Upper lobe of left lung (tissue), 4 donors: Measurements from ENCODE around the gene FAM13A.

Source experiments
- CTCF ChIP-seq, 6 experiments: fragments of 450-650 bp in 4 of 6; fragments of 200-600 bp in 2 of 6; sonication (generic) in 2 of 6; IDR thresholded peaks; one replicate each; pipeline ENCODE4 v1.5.1; 2016 to 2019; ENCODE audit warnings: antibody characterized with exemption in 6 of 6
- EP300 ChIP-seq, 4 donors: sonication (generic); formaldehyde crosslinking; IDR thresholded peaks; one replicate each; pipeline ENCODE4 v1.5.1; 2017; ENCODE audit warnings: antibody characterized with exemption in 4 of 4, control low read depth in 2 of 4
- POLR2AphosphoS5 ChIP-seq, 2 donors: sonication (generic); formaldehyde crosslinking; IDR thresholded peaks; one replicate each; pipeline ENCODE4 v1.5.1; 2017; ENCODE audit warnings: antibody characterized with exemption in 2 of 2

GRCh38 chr4:88705805-88706492 is 351.0 kb downstream of the FAM13A start:
- no peak for TF ChIP-seq POLR2AphosphoS5 (IDR thresholded peaks at IDR 0.05)
- no peak for TF ChIP-seq CTCF (IDR thresholded peaks at IDR 0.05)
- no peak for TF ChIP-seq EP300 (IDR thresholded peaks at IDR 0.05)
